Tibial artery (tissue), 4 donors: ENCODE results near the gene CENPF.

ENCODE experiments used
- DNase-seq, 2 donors: peaks; one replicate each; pipeline ENCODE4 v3.0.0-alpha.2; 2019
- H3K27ac ChIP-seq, 2 donors: fragments of 200-600 bp; sonication (generic) in 1 of 2; 1 replicate in 1 of 2; 2 replicates in 1 of 2; pipeline ENCODE4 v1.5.1; 2018 to 2019; ENCODE audit warnings: mild to moderate bottlenecking in 1 of 2
- H3K27me3 ChIP-seq, 2 donors: fragments of 200-600 bp; sonication (generic) in 1 of 2; one replicate each; pipeline versions ENCODE4 v1.5.1 to v1.6.0; 2016 to 2019
- H3K36me3 ChIP-seq, 3 donors: fragments of 200-600 bp; sonication (generic) in 2 of 3; one replicate each; pipeline ENCODE4 v1.5.1; 2016 to 2019; ENCODE audit warnings: mild to moderate bottlenecking in 2 of 3
- H3K4me1 ChIP-seq, 4 donors: fragments of 200-600 bp; sonication (generic) in 2 of 4; 1 replicate in 3 of 4; 2 replicates in 1 of 4; pipeline ENCODE4 v1.5.1; 2016 to 2019
- H3K4me3 ChIP-seq, 2 donors: fragments of 200-600 bp; sonication (generic) in 1 of 2; 1 replicate in 1 of 2; 2 replicates in 1 of 2; pipeline ENCODE4 v1.5.1; 2018 to 2019; ENCODE audit warnings: mild to moderate bottlenecking in 2 of 2
- H3K9me3 ChIP-seq, 3 donors: fragments of 200-600 bp; sonication (generic) in 1 of 3; one replicate each; pipeline ENCODE4 v1.5.1; 2016 to 2019
- CTCF ChIP-seq, 2 experiments: fragments of 200-600 bp in 1 of 2; fragments of 450-650 bp in 1 of 2; IDR thresholded peaks; one replicate each; pipeline ENCODE4 v1.5.1; 2017 to 2019; ENCODE audit warnings: antibody characterized with exemption in 2 of 2, mild to moderate bottlenecking in 1 of 2, moderate library complexity in 1 of 2
- intact Hi-C: fragments of 100-400 bp; cut with DNase I; formaldehyde crosslinking; loops from one replicate; pipeline ENCODE4 v1.15.0; 2023; ENCODE audit warnings: low total_unique reads

The CENPF gene

GRCh38 chr1:214632091-214632490 is 29.1 kb downstream of the CENPF start:
- intact Hi-C loops: no loop called here

GRCh38 chr1:214633686-214634085 is 30.7 kb downstream of the CENPF start:
- H3K4me3 ChIP-seq: no peak overlapping the region
- TF ChIP-seq CTCF (IDR thresholded peaks at IDR 0.05): no peak
- no peak overlapping the region for H3K27ac ChIP-seq
- DNase-seq: no peak
- no peaks in the 10 kb centered on the region for H3K36me3 ChIP-seq
- no peaks in the 10 kb centered on the region for H3K9me3 ChIP-seq
- H3K4me1 ChIP-seq: no peaks in the 10 kb centered on the region
- H3K27me3 ChIP-seq: no peaks in the 10 kb centered on the region
- intact Hi-C loops: no loop called here

More at GRCh38 chr1:214632091-214632490, 29.1 kb downstream of the CENPF start:
- TF ChIP-seq CTCF (IDR thresholded peaks at IDR 0.05): no peak
- Histone ChIP-seq H3K9me3 (no peaks in the 10 kb centered on the region), H3K4me3 (no peak overlapping the region), H3K27ac (no peak overlapping the region), H3K36me3 (no peaks in the 10 kb centered on the region), H3K27me3 (no peaks in the 10 kb centered on the region), H3K4me1 (no peaks in the 10 kb centered on the region)
- no peak for DNase-seq

GRCh38 chr1:214634267-214634666 is 31.3 kb downstream of the CENPF start:
- H3K36me3 ChIP-seq: no peaks in the 10 kb centered on the region
- no peaks in the 10 kb centered on the region for H3K4me1 ChIP-seq
- intact Hi-C loops: no loop called here
- no peak for DNase-seq
- no peak overlapping the region for H3K4me3 ChIP-seq
- H3K27me3 ChIP-seq: no peaks in the 10 kb centered on the region
- TF ChIP-seq CTCF (IDR thresholded peaks at IDR 0.05): no peak
- H3K9me3 ChIP-seq: no peaks in the 10 kb centered on the region
- no peak overlapping the region for H3K27ac ChIP-seq

- H3K27me3 ChIP-seq: no peaks in the 10 kb centered on the region
- no peaks in the 10 kb centered on the region for H3K36me3 ChIP-seq
- H3K4me3 ChIP-seq: no peak overlapping the region
- intact Hi-C loops: no loop called here
- DNase-seq: no peak
- no peaks in the 10 kb centered on the region for H3K4me1 ChIP-seq
- H3K9me3 ChIP-seq: no peaks in the 10 kb centered on the region
- TF ChIP-seq CTCF (IDR thresholded peaks at IDR 0.05): no peak
- H3K27ac ChIP-seq: no peak overlapping the region
These were observed 32.1 kb downstream of the CENPF start for GRCh38 chr1:214635086-214635485.

- intact Hi-C loops: no loop called here
- Histone ChIP-seq H3K4me3 (no peak overlapping the region), H3K9me3 (no peaks in the 10 kb centered on the region), H3K36me3 (no peaks in the 10 kb centered on the region), H3K4me1 (no peaks in the 10 kb centered on the region), H3K27ac (no peak overlapping the region), H3K27me3 (no peaks in the 10 kb centered on the region)
- TF ChIP-seq CTCF (IDR thresholded peaks at IDR 0.05): no peak
- no peak for DNase-seq
These were observed 32.5 kb downstream of the CENPF start for GRCh38 chr1:214635506-214635905.

GRCh38 chr1:214636436-214636835 is 33.4 kb downstream of the CENPF start:
- H3K27me3 ChIP-seq: no peaks in the 10 kb centered on the region
- H3K36me3 ChIP-seq: no peaks in the 10 kb centered on the region
- H3K4me3 ChIP-seq: no peak overlapping the region
- no peaks in the 10 kb centered on the region for H3K4me1 ChIP-seq
- TF ChIP-seq CTCF (IDR thresholded peaks at IDR 0.05): no peak
- no peaks in the 10 kb centered on the region for H3K9me3 ChIP-seq
- intact Hi-C loops: no loop called here
- no peak for DNase-seq
- no peak overlapping the region for H3K27ac ChIP-seq
